ENCODE results near the gene ZBTB12. TPM values are rescaled to one million over a fixed set of nuclear protein-coding genes. Genes with fewer than 3 reads are reported as not detected.

ZBTB12 gene
- polyA plus RNA-seq, 3 donors, result 0.11 TPM; not detected in 2

GRCh38 chr6:31865205-31866118, 36.4 kb downstream of the ZBTB12 start:
- H3K27me3 ChIP-seq (ENCODE audit: control insufficient read depth in 2 of 2, insufficient read depth in 2 of 2, low read length in 2 of 2), result no peaks in the 10 kb centered on the region
- H3K9ac ChIP-seq (ENCODE audit: insufficient read depth, low read length, poor library complexity, severe bottlenecking), result no peak overlapping the region
- no peak overlapping the region for H3K4me3 Mint-ChIP-seq
- no peak overlapping the region for H2AFZ ChIP-seq (ENCODE audit: insufficient read depth, low read depth, low read length, poor library complexity, severe bottlenecking)
- no peak for DNase-seq
- peaks cover 16% of the 10 kb centered on the region for H3K79me2 ChIP-seq (ENCODE audit: insufficient read depth, low read length)
- H3K36me3 Mint-ChIP-seq, result peaks cover 5 to 11% of the 10 kb centered on the region in 2 donors
- H3K4me3 ChIP-seq (replicated peaks in 1 of 3; ENCODE audit: low read depth in 2 of 3, low read length in 3 of 3), result no peak overlapping the region
- no peak overlapping the region for H3K27ac ChIP-seq (ENCODE audit: low read depth in 1 of 2, low read length in 2 of 2)
- peaks cover 0 to 3% (median 2%) of the 10 kb centered on the region in 3 donors for H3K27me3 Mint-ChIP-seq (ENCODE audit: low read depth in 3 of 3)
- peaks cover 0 to 2% (median 0%) of the 10 kb centered on the region in 7 donors for H3K9me3 Mint-ChIP-seq
- H3K27ac Mint-ChIP-seq, result peak overlapping the region in 1 of 7 donors; percentile 66
- H3K9me3 ChIP-seq (replicated peaks in 1 of 2; ENCODE audit: control insufficient read depth in 1 of 2, insufficient read depth in 1 of 2, low read length in 2 of 2), result no peaks in the 10 kb centered on the region
- H3K36me3 ChIP-seq (replicated peaks in 1 of 2; ENCODE audit: control insufficient read depth in 1 of 2, insufficient read depth in 2 of 2, low read length in 2 of 2), result peaks cover 5 to 10% of the 10 kb centered on the region in 2 donors
- intact Hi-C loops (cut with micrococcal nuclease), result loop anchor here in 1 of 2 donors (5.0 to 10.0 kb wide), 2 partner anchors 183 to 321 kb away; partner anchors contain the start of genes ATP6V1G2, DDX39B, LY6G5C and NFKBIL1
- 92% methylated on average over 20 of the region's 21 CpGs for WGBS (ENCODE audit: insufficient coverage)
- H3K4me1 Mint-ChIP-seq, result peaks cover 21% of the 10 kb centered on the region
- peaks cover 6% of the 10 kb centered on the region for H4K20me1 ChIP-seq (ENCODE audit: insufficient read depth, low read length)
- no peak overlapping the region for H3K4me2 ChIP-seq (replicated peaks; ENCODE audit: extremely low read depth, low read length, poor library complexity, severe bottlenecking)
- peaks cover 22 to 28% of the 10 kb centered on the region in 2 donors for H3K4me1 ChIP-seq (ENCODE audit: control insufficient read depth in 1 of 2, insufficient read depth in 2 of 2, low read length in 2 of 2)
- TF ChIP-seq, protein P1, sequence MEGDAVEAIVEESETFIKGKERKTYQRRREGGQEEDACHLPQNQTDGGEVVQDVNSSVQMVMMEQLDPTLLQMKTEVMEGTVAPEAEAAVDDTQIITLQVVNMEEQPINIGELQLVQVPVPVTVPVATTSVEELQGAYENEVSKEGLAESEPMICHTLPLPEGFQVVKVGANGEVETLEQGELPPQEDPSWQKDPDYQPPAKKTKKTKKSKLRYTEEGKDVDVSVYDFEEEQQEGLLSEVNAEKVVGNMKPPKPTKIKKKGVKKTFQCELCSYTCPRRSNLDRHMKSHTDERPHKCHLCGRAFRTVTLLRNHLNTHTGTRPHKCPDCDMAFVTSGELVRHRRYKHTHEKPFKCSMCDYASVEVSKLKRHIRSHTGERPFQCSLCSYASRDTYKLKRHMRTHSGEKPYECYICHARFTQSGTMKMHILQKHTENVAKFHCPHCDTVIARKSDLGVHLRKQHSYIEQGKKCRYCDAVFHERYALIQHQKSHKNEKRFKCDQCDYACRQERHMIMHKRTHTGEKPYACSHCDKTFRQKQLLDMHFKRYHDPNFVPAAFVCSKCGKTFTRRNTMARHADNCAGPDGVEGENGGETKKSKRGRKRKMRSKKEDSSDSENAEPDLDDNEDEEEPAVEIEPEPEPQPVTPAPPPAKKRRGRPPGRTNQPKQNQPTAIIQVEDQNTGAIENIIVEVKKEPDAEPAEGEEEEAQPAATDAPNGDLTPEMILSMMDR (IDR thresholded peaks at IDR 0.05), result no peak

DNA sequence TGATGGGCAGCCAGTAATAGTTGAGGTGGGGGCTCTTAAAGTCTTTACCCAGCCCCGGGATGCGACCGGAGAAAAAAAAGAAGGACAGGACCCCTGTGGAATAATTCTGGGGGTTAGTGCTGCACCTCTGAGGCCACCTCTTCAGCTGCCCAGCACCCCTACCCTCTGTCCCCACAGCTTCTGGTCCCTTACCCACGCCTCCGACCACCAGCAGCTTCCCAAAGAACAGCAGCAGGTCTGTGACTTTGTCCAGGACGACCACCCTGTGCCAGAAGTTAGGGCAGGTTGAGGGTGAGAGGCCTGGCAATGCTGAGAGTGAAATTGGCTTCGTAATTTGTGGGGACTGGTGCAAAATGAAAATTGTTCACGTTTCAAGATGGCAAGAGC, 37.1 kb downstream of the ZBTB12 start:
- no peak overlapping the region for H3K4me2 ChIP-seq (replicated peaks; ENCODE audit: extremely low read depth, low read length, poor library complexity, severe bottlenecking)
- H3K27ac ChIP-seq (ENCODE audit: low read depth in 1 of 2, low read length in 2 of 2), result no peak overlapping the region
- peaks cover 21% of the 10 kb centered on the region for H3K4me1 Mint-ChIP-seq
- WGBS (ENCODE audit: insufficient coverage), result 100% methylated on average over 3 of the region's 8 CpGs
- peaks cover 11 to 17% of the 10 kb centered on the region in 2 donors for H3K36me3 Mint-ChIP-seq
- H3K27me3 Mint-ChIP-seq (ENCODE audit: low read depth in 3 of 3), result peaks cover 0 to 2% (median 2%) of the 10 kb centered on the region in 3 donors
- H3K9me3 ChIP-seq (replicated peaks in 1 of 2; ENCODE audit: control insufficient read depth in 1 of 2, insufficient read depth in 1 of 2, low read length in 2 of 2), result no peaks in the 10 kb centered on the region
- H3K27ac Mint-ChIP-seq, result no peak overlapping the region
- H3K36me3 ChIP-seq (replicated peaks in 1 of 2; ENCODE audit: control insufficient read depth in 1 of 2, insufficient read depth in 2 of 2, low read length in 2 of 2), result peaks cover 11 to 17% of the 10 kb centered on the region in 2 donors
- H3K4me3 Mint-ChIP-seq, result no peak overlapping the region
- H3K79me2 ChIP-seq (ENCODE audit: insufficient read depth, low read length), result peaks cover 16% of the 10 kb centered on the region
- H3K9me3 Mint-ChIP-seq, result peaks cover 0 to 2% (median 0%) of the 10 kb centered on the region in 7 donors
- no peak overlapping the region for H3K4me3 ChIP-seq (replicated peaks in 1 of 3; ENCODE audit: low read depth in 2 of 3, low read length in 3 of 3)
- no peak for DNase-seq
- H3K4me1 ChIP-seq (ENCODE audit: control insufficient read depth in 1 of 2, insufficient read depth in 2 of 2, low read length in 2 of 2), result peaks cover 22 to 28% of the 10 kb centered on the region in 2 donors
- intact Hi-C loops (cut with micrococcal nuclease), result loop anchor here (5.0 to 10.0 kb wide), 3 partner anchors 32 to 320 kb away; partner anchors contain the start of genes ATP6V1G2 (in 1 of the 2), DDX39B (in 1 of the 2), EHMT2 (in 1 of the 2) and LY6G5C (in 1 of the 2)
- H3K27me3 ChIP-seq (ENCODE audit: control insufficient read depth in 2 of 2, insufficient read depth in 2 of 2, low read length in 2 of 2), result no peaks in the 10 kb centered on the region
- H4K20me1 ChIP-seq (ENCODE audit: insufficient read depth, low read length), result peaks cover 6% of the 10 kb centered on the region
- TF ChIP-seq, protein P1 (IDR thresholded peaks at IDR 0.05), result no peak
- no peak overlapping the region for H3K9ac ChIP-seq (ENCODE audit: insufficient read depth, low read length, poor library complexity, severe bottlenecking)
- no peak overlapping the region for H2AFZ ChIP-seq (ENCODE audit: insufficient read depth, low read depth, low read length, poor library complexity, severe bottlenecking)

All from CD14-positive monocyte (primary cell).